Measurements from ENCODE around the gene MALT1. TPM values are rescaled to one million over a fixed set of nuclear protein-coding genes. Genes with fewer than 3 reads are reported as not detected.

The MALT1 gene
- polyA plus RNA-seq, 1 donor from 2014 or later, result 40.5 TPM

DNA sequence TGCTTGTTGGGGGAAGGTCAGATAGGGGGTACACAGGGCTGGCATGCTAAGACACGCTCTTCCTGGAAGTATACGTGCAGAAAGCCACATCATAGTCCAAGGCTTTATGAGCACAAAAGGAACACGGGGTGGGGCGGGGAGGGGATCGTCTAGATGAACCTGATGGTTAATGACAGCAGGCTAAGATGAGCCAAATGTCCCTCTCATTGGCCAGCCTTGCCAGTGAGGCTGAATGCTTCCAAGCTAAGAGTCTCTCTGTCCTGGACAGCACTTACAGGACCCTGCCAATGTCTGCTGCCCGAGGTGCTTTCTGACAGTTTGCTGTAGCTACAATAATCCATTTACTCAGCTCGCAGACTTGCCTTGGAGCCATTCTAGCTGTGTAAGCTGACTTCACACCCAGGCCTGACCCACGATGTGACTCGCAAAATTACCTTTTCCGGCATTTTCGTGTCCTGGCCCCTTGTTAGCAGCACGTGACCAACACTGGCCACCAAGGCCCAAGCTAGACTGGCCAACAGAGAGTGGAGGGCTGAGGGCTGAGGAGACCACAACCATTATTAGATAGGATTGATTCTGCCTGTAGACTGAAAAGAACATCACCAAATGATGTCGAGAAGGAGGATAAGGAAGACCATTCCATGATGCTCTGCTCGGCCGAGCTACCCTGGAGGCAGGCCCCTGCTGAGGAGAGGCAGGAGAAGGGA is 84.2 kb downstream of the MALT1 start:
- no peaks in the 10 kb centered on the region for H3K27me3 ChIP-seq (ENCODE audit: insufficient read depth, low read depth, low read length)
- H3K9me2 ChIP-seq (ENCODE audit: insufficient read depth, low read length), result no peaks in the 10 kb centered on the region
- H3K9me3 ChIP-seq (ENCODE audit: low read length), result no peaks in the 10 kb centered on the region
- H3F3A ChIP-seq (ENCODE audit: insufficient read depth, low read length, poor library complexity, severe bottlenecking), result no peaks in the 10 kb centered on the region
- H3K27ac ChIP-seq (ENCODE audit: low read length), result no peak overlapping the region
- peaks cover 4% of the 10 kb centered on the region for H3K36me3 ChIP-seq (ENCODE audit: insufficient read depth, low read length)
- H3K4me2 ChIP-seq (ENCODE audit: low read length), result no peak overlapping the region
- no peaks in the 10 kb centered on the region for H4K20me1 ChIP-seq (ENCODE audit: insufficient read depth)
- TF ChIP-seq, protein P1, sequence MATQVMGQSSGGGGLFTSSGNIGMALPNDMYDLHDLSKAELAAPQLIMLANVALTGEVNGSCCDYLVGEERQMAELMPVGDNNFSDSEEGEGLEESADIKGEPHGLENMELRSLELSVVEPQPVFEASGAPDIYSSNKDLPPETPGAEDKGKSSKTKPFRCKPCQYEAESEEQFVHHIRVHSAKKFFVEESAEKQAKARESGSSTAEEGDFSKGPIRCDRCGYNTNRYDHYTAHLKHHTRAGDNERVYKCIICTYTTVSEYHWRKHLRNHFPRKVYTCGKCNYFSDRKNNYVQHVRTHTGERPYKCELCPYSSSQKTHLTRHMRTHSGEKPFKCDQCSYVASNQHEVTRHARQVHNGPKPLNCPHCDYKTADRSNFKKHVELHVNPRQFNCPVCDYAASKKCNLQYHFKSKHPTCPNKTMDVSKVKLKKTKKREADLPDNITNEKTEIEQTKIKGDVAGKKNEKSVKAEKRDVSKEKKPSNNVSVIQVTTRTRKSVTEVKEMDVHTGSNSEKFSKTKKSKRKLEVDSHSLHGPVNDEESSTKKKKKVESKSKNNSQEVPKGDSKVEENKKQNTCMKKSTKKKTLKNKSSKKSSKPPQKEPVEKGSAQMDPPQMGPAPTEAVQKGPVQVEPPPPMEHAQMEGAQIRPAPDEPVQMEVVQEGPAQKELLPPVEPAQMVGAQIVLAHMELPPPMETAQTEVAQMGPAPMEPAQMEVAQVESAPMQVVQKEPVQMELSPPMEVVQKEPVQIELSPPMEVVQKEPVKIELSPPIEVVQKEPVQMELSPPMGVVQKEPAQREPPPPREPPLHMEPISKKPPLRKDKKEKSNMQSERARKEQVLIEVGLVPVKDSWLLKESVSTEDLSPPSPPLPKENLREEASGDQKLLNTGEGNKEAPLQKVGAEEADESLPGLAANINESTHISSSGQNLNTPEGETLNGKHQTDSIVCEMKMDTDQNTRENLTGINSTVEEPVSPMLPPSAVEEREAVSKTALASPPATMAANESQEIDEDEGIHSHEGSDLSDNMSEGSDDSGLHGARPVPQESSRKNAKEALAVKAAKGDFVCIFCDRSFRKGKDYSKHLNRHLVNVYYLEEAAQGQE (IDR thresholded peaks at IDR 0.05; ENCODE audit: borderline replicate concordance), result no peak
- no peak for TF ChIP-seq EP300 (conservative IDR thresholded peaks at IDR 0.05; ENCODE audit: poor library complexity, severe bottlenecking)
- TF ChIP-seq TAF1 (IDR thresholded peaks at IDR 0.05; ENCODE audit: low read depth), result no peak
- TF ChIP-seq POLR2AphosphoS5 (IDR thresholded peaks at IDR 0.05), result no peak
- no peak for TF ChIP-seq MXI1 (conservative IDR thresholded peaks at IDR 0.05; ENCODE audit: poor library complexity, severe bottlenecking)
- no peak for TF ChIP-seq EZH2 (IDR thresholded peaks at IDR 0.05; ENCODE audit: borderline replicate concordance, insufficient read depth, low read length, poor library complexity, severe bottlenecking)
- TF ChIP-seq RAD21 (conservative IDR thresholded peaks at IDR 0.05), result no peak
- TF ChIP-seq, protein P2, sequence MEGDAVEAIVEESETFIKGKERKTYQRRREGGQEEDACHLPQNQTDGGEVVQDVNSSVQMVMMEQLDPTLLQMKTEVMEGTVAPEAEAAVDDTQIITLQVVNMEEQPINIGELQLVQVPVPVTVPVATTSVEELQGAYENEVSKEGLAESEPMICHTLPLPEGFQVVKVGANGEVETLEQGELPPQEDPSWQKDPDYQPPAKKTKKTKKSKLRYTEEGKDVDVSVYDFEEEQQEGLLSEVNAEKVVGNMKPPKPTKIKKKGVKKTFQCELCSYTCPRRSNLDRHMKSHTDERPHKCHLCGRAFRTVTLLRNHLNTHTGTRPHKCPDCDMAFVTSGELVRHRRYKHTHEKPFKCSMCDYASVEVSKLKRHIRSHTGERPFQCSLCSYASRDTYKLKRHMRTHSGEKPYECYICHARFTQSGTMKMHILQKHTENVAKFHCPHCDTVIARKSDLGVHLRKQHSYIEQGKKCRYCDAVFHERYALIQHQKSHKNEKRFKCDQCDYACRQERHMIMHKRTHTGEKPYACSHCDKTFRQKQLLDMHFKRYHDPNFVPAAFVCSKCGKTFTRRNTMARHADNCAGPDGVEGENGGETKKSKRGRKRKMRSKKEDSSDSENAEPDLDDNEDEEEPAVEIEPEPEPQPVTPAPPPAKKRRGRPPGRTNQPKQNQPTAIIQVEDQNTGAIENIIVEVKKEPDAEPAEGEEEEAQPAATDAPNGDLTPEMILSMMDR (IDR thresholded peaks at IDR 0.05; ENCODE audit: poor library complexity, severe bottlenecking), result no peak
- TF ChIP-seq SMC3 (conservative IDR thresholded peaks at IDR 0.05; ENCODE audit: poor library complexity), result no peak
- no peak overlapping the region for H2AFZ ChIP-seq (ENCODE audit: low read depth, low read length)
- no peaks in the 10 kb centered on the region for H3K79me2 ChIP-seq (replicated peaks; ENCODE audit: insufficient read depth, low read length)
- no peak overlapping the region for H3K9ac ChIP-seq (ENCODE audit: low read length)
- no peak overlapping the region for H3K4me3 ChIP-seq (ENCODE audit: low read length)

DNA sequence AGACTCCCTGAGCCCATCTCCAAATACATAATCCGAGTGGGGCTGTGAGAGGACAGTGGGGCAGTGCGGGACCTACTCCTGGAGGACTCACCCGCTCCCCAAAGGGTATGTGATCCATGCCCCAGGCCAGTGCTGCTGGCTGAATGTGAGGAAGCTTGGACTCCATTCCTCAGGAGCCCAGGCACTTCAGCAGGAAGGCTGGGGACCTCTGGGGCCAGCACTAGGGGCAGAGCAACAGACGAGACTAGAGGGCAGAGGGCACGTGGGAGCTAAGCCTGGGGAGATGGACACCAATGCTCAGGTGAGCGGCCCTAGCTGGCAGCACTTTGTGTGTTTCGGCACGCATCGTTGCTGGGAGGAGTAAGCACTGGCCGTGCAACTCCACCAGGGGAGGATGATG is 84.9 kb downstream of the MALT1 start:
- Histone ChIP-seq H3F3A (ENCODE audit: insufficient read depth, low read length, poor library complexity, severe bottlenecking) (no peaks in the 10 kb centered on the region), H3K27ac (ENCODE audit: low read length) (no peak overlapping the region), H3K9ac (ENCODE audit: low read length) (no peak overlapping the region), H3K27me3 (ENCODE audit: insufficient read depth, low read depth, low read length) (no peaks in the 10 kb centered on the region), H3K9me3 (ENCODE audit: low read length) (no peaks in the 10 kb centered on the region), H3K4me2 (ENCODE audit: low read length) (no peak overlapping the region), H4K20me1 (ENCODE audit: insufficient read depth) (no peaks in the 10 kb centered on the region), H2AFZ (ENCODE audit: low read depth, low read length) (no peak overlapping the region), H3K79me2 (replicated peaks; ENCODE audit: insufficient read depth, low read length) (no peaks in the 10 kb centered on the region), H3K36me3 (ENCODE audit: insufficient read depth, low read length) (no peaks in the 10 kb centered on the region), H3K9me2 (ENCODE audit: insufficient read depth, low read length) (no peaks in the 10 kb centered on the region), H3K4me3 (ENCODE audit: low read length) (no peak overlapping the region)
- no peak for TF ChIP-seq TAF1 (IDR thresholded peaks at IDR 0.05; ENCODE audit: low read depth)
- no peak for TF ChIP-seq RAD21 (conservative IDR thresholded peaks at IDR 0.05)
- TF ChIP-seq SMC3 (conservative IDR thresholded peaks at IDR 0.05; ENCODE audit: poor library complexity), result no peak
